ENCODE measurements around the gene VPS37C. TPM values are rescaled to one million over a fixed set of nuclear protein-coding genes. Genes with fewer than 3 reads are reported as not detected.

Gene VPS37C
- total and polyA plus RNA-seq, 2 of the 13 experiments (the other 11 are each of a cell fraction or from before 2014, with no cell fraction given): 7.5 to 8.8 TPM

DNA sequence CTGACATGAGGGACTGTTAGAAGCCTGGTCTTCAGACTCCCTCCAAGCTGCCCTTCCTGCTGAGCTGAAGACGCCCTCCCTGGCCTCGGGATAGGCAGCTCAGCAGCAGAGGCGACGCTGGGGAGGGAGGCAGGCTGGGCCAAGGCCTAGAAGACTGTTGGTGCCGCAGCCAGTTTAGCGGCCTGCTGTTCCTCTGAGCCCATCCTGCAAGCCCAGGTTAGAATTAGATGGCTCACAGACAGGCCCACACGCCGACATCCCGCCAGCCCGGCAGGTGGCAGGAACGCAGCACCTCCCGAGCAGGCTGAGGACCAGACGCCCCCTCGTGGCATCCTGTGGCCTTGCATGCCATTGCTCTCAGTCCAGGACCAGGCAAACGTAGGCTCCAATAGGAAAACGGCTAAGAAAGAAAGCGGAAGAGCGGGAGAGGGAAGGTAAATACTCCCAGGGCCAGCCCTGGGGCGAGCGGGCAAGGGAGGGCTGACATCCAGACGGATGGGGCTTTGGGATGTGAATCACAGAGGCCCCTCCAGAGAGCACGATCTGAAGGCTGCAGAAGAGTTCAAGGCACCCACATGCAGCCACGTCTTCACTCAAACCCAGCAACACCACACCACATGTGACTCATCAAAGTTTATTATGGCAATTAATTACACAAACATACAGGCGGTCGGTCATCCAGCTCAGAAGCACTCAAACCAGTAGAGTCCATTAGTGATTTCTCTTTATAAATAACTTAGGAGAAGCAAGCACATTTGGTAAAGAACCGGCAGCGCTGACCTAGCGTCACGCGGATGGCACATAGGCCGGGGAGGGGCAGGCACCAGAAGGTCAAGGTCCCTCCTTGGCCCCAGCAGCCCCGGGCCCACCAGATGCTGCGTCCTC, 31.3 kb downstream of the VPS37C start (continued):
- peak; percentile 80 for TF ChIP-seq ZFX (CRISPR knock-in tag; IDR thresholded peaks at IDR 0.05; ENCODE audit: low read depth)
- 0 out of 2 replicates have a peak, but pooled peaks have one; percentile 14 for TF ChIP-seq HCFC1 (IDR thresholded peaks at IDR 0.05; ENCODE audit: low read depth, low read length)
- TF ChIP-seq, protein P1, sequence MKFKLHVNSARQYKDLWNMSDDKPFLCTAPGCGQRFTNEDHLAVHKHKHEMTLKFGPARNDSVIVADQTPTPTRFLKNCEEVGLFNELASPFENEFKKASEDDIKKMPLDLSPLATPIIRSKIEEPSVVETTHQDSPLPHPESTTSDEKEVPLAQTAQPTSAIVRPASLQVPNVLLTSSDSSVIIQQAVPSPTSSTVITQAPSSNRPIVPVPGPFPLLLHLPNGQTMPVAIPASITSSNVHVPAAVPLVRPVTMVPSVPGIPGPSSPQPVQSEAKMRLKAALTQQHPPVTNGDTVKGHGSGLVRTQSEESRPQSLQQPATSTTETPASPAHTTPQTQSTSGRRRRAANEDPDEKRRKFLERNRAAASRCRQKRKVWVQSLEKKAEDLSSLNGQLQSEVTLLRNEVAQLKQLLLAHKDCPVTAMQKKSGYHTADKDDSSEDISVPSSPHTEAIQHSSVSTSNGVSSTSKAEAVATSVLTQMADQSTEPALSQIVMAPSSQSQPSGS (CRISPR knock-in tag; IDR thresholded peaks at IDR 0.05): peak; percentile 79
- no peak for TF ChIP-seq ZNF776 (CRISPR knock-in tag; IDR thresholded peaks at IDR 0.05)
- TF ChIP-seq ZNF629 (CRISPR knock-in tag; conservative IDR thresholded peaks at IDR 0.05): 0 out of 2 replicates have a peak, but pooled peaks have one; percentile 13
- TF ChIP-seq, protein P2, sequence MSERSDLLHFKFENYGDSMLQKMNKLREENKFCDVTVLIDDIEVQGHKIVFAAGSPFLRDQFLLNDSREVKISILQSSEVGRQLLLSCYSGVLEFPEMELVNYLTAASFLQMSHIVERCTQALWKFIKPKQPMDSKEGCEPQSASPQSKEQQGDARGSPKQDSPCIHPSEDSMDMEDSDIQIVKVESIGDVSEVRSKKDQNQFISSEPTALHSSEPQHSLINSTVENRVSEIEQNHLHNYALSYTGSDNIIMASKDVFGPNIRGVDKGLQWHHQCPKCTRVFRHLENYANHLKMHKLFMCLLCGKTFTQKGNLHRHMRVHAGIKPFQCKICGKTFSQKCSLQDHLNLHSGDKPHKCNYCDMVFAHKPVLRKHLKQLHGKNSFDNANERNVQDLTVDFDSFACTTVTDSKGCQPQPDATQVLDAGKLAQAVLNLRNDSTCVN (CRISPR knock-in tag; IDR thresholded peaks at IDR 0.05; ENCODE audit: borderline replicate concordance): peak; percentile 68; the same call in 1 of the 2 replicates
- TF ChIP-seq FOSL2 (CRISPR knock-in tag; IDR thresholded peaks at IDR 0.05): peak; percentile 55; the same call in 1 of the 2 replicates
- peak; percentile 69 for TF ChIP-seq FOXO1 (CRISPR knock-in tag; IDR thresholded peaks at IDR 0.05)
- 0 out of 2 replicates have a peak, but pooled peaks have one; percentile 67 for TF ChIP-seq ZNF720 (CRISPR knock-in tag; IDR thresholded peaks at IDR 0.05)
- TF ChIP-seq, protein P3, sequence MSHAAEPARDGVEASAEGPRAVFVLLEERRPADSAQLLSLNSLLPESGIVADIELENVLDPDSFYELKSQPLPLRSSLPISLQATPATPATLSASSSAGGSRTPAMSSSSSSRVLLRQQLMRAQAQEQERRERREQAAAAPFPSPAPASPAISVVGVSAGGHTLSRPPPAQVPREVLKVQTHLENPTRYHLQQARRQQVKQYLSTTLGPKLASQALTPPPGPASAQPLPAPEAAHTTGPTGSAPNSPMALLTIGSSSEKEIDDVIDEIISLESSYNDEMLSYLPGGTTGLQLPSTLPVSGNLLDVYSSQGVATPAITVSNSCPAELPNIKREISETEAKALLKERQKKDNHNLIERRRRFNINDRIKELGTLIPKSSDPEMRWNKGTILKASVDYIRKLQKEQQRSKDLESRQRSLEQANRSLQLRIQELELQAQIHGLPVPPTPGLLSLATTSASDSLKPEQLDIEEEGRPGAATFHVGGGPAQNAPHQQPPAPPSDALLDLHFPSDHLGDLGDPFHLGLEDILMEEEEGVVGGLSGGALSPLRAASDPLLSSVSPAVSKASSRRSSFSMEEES (CRISPR knock-in tag; IDR thresholded peaks at IDR 0.05): peak; percentile 52; the same call in 1 of the 2 replicates
- TF ChIP-seq ZIK1 (CRISPR knock-in tag; IDR thresholded peaks at IDR 0.05; ENCODE audit: borderline replicate concordance, low read depth): no peak
- TF ChIP-seq, protein P4, sequence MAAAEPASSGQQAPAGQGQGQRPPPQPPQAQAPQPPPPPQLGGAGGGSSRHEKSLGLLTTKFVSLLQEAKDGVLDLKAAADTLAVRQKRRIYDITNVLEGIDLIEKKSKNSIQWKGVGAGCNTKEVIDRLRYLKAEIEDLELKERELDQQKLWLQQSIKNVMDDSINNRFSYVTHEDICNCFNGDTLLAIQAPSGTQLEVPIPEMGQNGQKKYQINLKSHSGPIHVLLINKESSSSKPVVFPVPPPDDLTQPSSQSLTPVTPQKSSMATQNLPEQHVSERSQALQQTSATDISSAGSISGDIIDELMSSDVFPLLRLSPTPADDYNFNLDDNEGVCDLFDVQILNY (CRISPR knock-in tag; conservative IDR thresholded peaks at IDR 0.05): 0 out of 2 replicates have a peak, but pooled peaks have one; percentile 44
- peak; percentile 43; the same call in 1 of the 2 replicates for TF ChIP-seq ZNF142 (CRISPR knock-in tag; IDR thresholded peaks at IDR 0.05)
- TF ChIP-seq ZNF713 (CRISPR knock-in tag; IDR thresholded peaks at IDR 0.05): no peak
- peak; percentile 85; the same call in 1 of the 2 replicates for TF ChIP-seq ZNF556 (CRISPR knock-in tag; IDR thresholded peaks at IDR 0.05; ENCODE audit: borderline replicate concordance)
- TF ChIP-seq SP4 (CRISPR knock-in tag; IDR thresholded peaks at IDR 0.05): peak; percentile 57
- no peak for TF ChIP-seq NR2F1 (CRISPR knock-in tag; IDR thresholded peaks at IDR 0.05)

Measured in HepG2 (cell line).